ENCODE data around the gene WWTR1. TPM values are rescaled to one million over a fixed set of nuclear protein-coding genes. Genes with fewer than 3 reads are reported as not detected.

The WWTR1 gene
- total and polyA plus RNA-seq, 4 donors: 4.5 to 11.8 (median 9.0) TPM

- TF ChIP-seq REST (IDR thresholded peaks at IDR 0.05) (no peak), HNF4A (conservative IDR thresholded peaks at IDR 0.05) (peak in 1 of 2 donors; percentile 3)
- 24% methylated on average over 1 of the region's 1 CpG for WGBS
- no peak for DNase-seq (ENCODE audit: low spot score)
Measured at GRCh38 chr3:149516920-149517319, 140.9 kb downstream of the WWTR1 start.

GRCh38 chr3:149515249-149515648, 142.6 kb downstream of the WWTR1 start:
- peaks cover 0 to 10% (median 2%) of the 10 kb centered on the region in 4 donors for H3K4me1 ChIP-seq (ENCODE audit: control insufficient read depth in 4 of 4, insufficient read depth in 4 of 4, low read length in 3 of 4)
- H3K36me3 ChIP-seq (ENCODE audit: control insufficient read depth in 4 of 4, insufficient read depth in 3 of 4, low read depth in 1 of 4, low read length in 3 of 4): peaks cover 0 to 4% (median 0%) of the 10 kb centered on the region in 4 donors
- no peaks in the 10 kb centered on the region for H3K9me3 ChIP-seq (ENCODE audit: control insufficient read depth in 4 of 4, low read length in 3 of 4)
- no peaks in the 10 kb centered on the region for H3K27me3 ChIP-seq (ENCODE audit: control insufficient read depth in 4 of 4, insufficient read depth in 4 of 4, low read length in 3 of 4)
- no peak overlapping the region for H3K27ac ChIP-seq (ENCODE audit: low read depth in 1 of 2, low read length in 2 of 2)
- H3K9ac ChIP-seq (ENCODE audit: low read depth in 1 of 2, low read length in 2 of 2): no peak overlapping the region
- no peak for DNase-seq (ENCODE audit: low spot score)
- H3K4me3 ChIP-seq (ENCODE audit: low read depth in 1 of 3, low read length in 3 of 3): no peak overlapping the region
- 93% methylated on average over 2 of the region's 2 CpGs for WGBS
- TF ChIP-seq REST (IDR thresholded peaks at IDR 0.05) (no peak), CTCF (IDR thresholded peaks at IDR 0.05; ENCODE audit: low read depth, low read length, missing input control) (no peak), YY1 (IDR thresholded peaks at IDR 0.05) (no peak), HNF4A (conservative IDR thresholded peaks at IDR 0.05) (no peak), FOXA1 (IDR thresholded peaks at IDR 0.05) (no peak), FOXA2 (IDR thresholded peaks at IDR 0.05) (no peak), HNF4G (IDR thresholded peaks at IDR 0.05) (no peak), EGR1 (IDR thresholded peaks at IDR 0.05; ENCODE audit: low read depth in 2 of 2) (no peak), SP1 (IDR thresholded peaks at IDR 0.05) (no peak), RXRA (IDR thresholded peaks at IDR 0.05) (no peak), GABPA (IDR thresholded peaks at IDR 0.05 in 1 of 2, conservative IDR thresholded peaks at IDR 0.05 in 1 of 2) (no peak), JUND (IDR thresholded peaks at IDR 0.05) (no peak), NR2F2 (IDR thresholded peaks at IDR 0.05) (no peak)

More at GRCh38 chr3:149516920-149517319, 140.9 kb downstream of the WWTR1 start:
- H3K4me1 ChIP-seq (ENCODE audit: control insufficient read depth in 4 of 4, insufficient read depth in 4 of 4, low read length in 3 of 4): peaks cover 0 to 10% (median 2%) of the 10 kb centered on the region in 4 donors
- H3K9ac ChIP-seq (ENCODE audit: low read depth in 1 of 2, low read length in 2 of 2): no peak overlapping the region
- no peaks in the 10 kb centered on the region for H3K27me3 ChIP-seq (ENCODE audit: control insufficient read depth in 4 of 4, insufficient read depth in 4 of 4, low read length in 3 of 4)
- H3K27ac ChIP-seq (ENCODE audit: low read depth in 1 of 2, low read length in 2 of 2): no peak overlapping the region
- no peak overlapping the region for H3K4me3 ChIP-seq (ENCODE audit: low read depth in 1 of 3, low read length in 3 of 3)
- peaks cover 0 to 10% (median 0%) of the 10 kb centered on the region in 4 donors for H3K36me3 ChIP-seq (ENCODE audit: control insufficient read depth in 4 of 4, insufficient read depth in 3 of 4, low read depth in 1 of 4, low read length in 3 of 4)
- H3K9me3 ChIP-seq (ENCODE audit: control insufficient read depth in 4 of 4, low read length in 3 of 4): no peaks in the 10 kb centered on the region

All from liver (tissue), 9 donors.